K562 (cell line): ENCODE data around the gene AGAP1. TPM values are rescaled to one million over a fixed set of nuclear protein-coding genes. Genes with fewer than 3 reads are reported as not detected.

Source experiments
- ATAC-seq: fragments of 200-7000 bp; cut with Tn5 transposase; 3 replicates; pipeline ENCODE4 v1.9.1; 2020; ENCODE audit warnings: moderate library complexity
- BruUV-seq: library from RNA; stranded (reverse); fragments of 400-500 nt; replicated peaks from 2 replicates; lab custom pipeline; 2021; lab: Mats Ljungman, UMichigan
- CTCF ChIA-PET: fragments of 300-600 bp; formaldehyde crosslinking; extraction: SDS; loops from one replicate; lab custom pipeline; 2021; ENCODE audit warnings: low intra/inter-chr PET ratio; lab: Yijun Ruan, JAX
- POLR2A ChIA-PET: fragments of 300-600, 350-650 bp; sonication (Branson Sonifier 250); formaldehyde crosslinking; extraction: SDS; loops from one replicate; lab custom pipeline; 2021; ENCODE audit warnings: antibody characterized with exemption, inconsistent platforms; lab: Yijun Ruan, JAX
- DNase-seq, 4 experiments: peaks; one replicate each; pipeline versions ENCODE4 v3.0.0 to v3.0.0-alpha.2; 2011 to 2018; ENCODE audit warnings: low spot score in 3 of 4, mixed read lengths in 3 of 4; ENCODE audit errors: extremely low read depth in 1 of 4
- FAIRE-seq: peaks from 2 replicates; lab custom pipeline; 2011; peaks lifted over from hg19 to GRCh38; lab: Jason Lieb, UNC
- H2AFZ ChIP-seq: 2 replicates; pipeline ENCODE4 v1.6.0; 2011; ENCODE audit warnings: low read depth, low read length, control low read depth, inconsistent platforms
- H3K27ac ChIP-seq: fragments of 200-600 bp; 3 replicates; pipeline ENCODE4 v1.8.0; 2011; ENCODE audit warnings: low read depth, mild to moderate bottlenecking, control low read depth, inconsistent platforms, low read length, moderate library complexity, mixed read lengths; ENCODE audit errors: extremely low read depth
- H3K27me3 ChIP-seq, 2 experiments: fragments of 300-600 bp in 1 of 2; 2 replicates in 1 of 2; 3 replicates in 1 of 2; pipeline versions ENCODE4 v1.6.0 to v1.8.0; 2011; ENCODE audit warnings: inconsistent platforms in 2 of 2, low read length in 2 of 2, mild to moderate bottlenecking in 1 of 2, mixed read lengths in 1 of 2, moderate library complexity in 1 of 2; ENCODE audit not compliant: control insufficient read depth in 2 of 2, insufficient read depth in 2 of 2
- H3K36me3 ChIP-seq: fragments of 300-600 bp; 3 replicates; pipeline ENCODE4 v1.8.0; 2011; ENCODE audit warnings: mild to moderate bottlenecking, low read length, inconsistent platforms; ENCODE audit not compliant: control insufficient read depth, insufficient read depth
- H3K4me1 ChIP-seq, 2 experiments: fragments of 200-600 bp in 1 of 2; replicated peaks in 1 of 2; 2 replicates in 1 of 2; 3 replicates in 1 of 2; pipeline versions ENCODE4 v1.5.1 to v1.8.0; 2011; ENCODE audit warnings: inconsistent platforms in 2 of 2, low read length in 2 of 2, mild to moderate bottlenecking in 1 of 2, mixed read lengths in 1 of 2, moderate library complexity in 1 of 2; ENCODE audit not compliant: control insufficient read depth in 2 of 2, insufficient read depth in 2 of 2
- H3K4me2 ChIP-seq: 2 replicates; pipeline ENCODE4 v1.6.1; 2011; ENCODE audit warnings: low read length, control low read depth, inconsistent platforms, mixed read lengths; ENCODE audit not compliant: insufficient read depth
- H3K4me3 ChIP-seq: fragments of 200-600 bp; sonication (generic), shearing (Covaris generic); 2 replicates; pipeline ENCODE4 v1.5.1; 2016; ENCODE audit warnings: control low read depth, inconsistent platforms
- H3K79me2 ChIP-seq: fragments of 200-600 bp; 3 replicates; pipeline ENCODE4 v1.8.0; 2011; ENCODE audit warnings: low read length, inconsistent platforms; ENCODE audit not compliant: control insufficient read depth, insufficient read depth
- H3K9ac ChIP-seq, 2 experiments: 2 replicates each; pipeline versions ENCODE4 v1.6.0 to v1.6.1; 2011; ENCODE audit warnings: low read depth in 2 of 2, low read length in 2 of 2, control low read depth in 1 of 2, inconsistent platforms in 1 of 2, mild to moderate bottlenecking in 1 of 2, mixed read lengths in 1 of 2; ENCODE audit not compliant: insufficient read depth in 1 of 2
- H3K9me1 ChIP-seq: one replicate; pipeline ENCODE4 v1.6.0; 2011; ENCODE audit warnings: inconsistent platforms, mild to moderate bottlenecking, low read length, moderate library complexity; ENCODE audit not compliant: control insufficient read depth, insufficient read depth
- H3K9me3 ChIP-seq: replicated peaks from 2 replicates; pipeline ENCODE4 v1.5.1; 2011; ENCODE audit warnings: low read depth, low read length, inconsistent platforms; ENCODE audit not compliant: control insufficient read depth, insufficient read depth
- H4K20me1 ChIP-seq: replicated peaks from 2 replicates; pipeline ENCODE4 v1.6.1; 2011; ENCODE audit warnings: low read length, inconsistent platforms, mixed read lengths; ENCODE audit not compliant: control insufficient read depth, insufficient read depth
- NKRF ChIP-seq: fragments of 450-650 bp; IDR thresholded peaks from 2 replicates; pipeline ENCODE4 v1.6.1; 2016; ENCODE audit warnings: borderline replicate concordance
- ZC3H8 ChIP-seq: fragments of 450-650 bp; IDR thresholded peaks from 2 replicates; pipeline ENCODE4 v1.6.1; 2017
- ZNF197 ChIP-seq: fragments of 200-800 bp; sonication (Bioruptor generic); IDR thresholded peaks from 2 replicates; pipeline ENCODE4 v1.6.1; 2016; ENCODE audit warnings: low read depth, missing genetic modification characterization, missing compliant biosample characterization
- ZNF507 ChIP-seq: conservative IDR thresholded peaks from 2 replicates; pipeline ENCODE4 v1.6.1; 2017; ENCODE audit warnings: missing genetic modification characterization, missing compliant biosample characterization
- ZNF511 ChIP-seq: sonication (generic); formaldehyde crosslinking; IDR thresholded peaks from 2 replicates; pipeline ENCODE4 v1.8.0; 2022; ENCODE audit warnings: mild to moderate bottlenecking, missing genetic modification reagents
- WGBS: fragments of 100-300 bp; shearing (Covaris generic); methylation state at CpG from one replicate; pipeline ENCODE4 v1.1.6; 2016; ENCODE audit warnings: low coverage, mixed read lengths; ENCODE audit not compliant: insufficient coverage; ENCODE audit errors: missing lambda C conversion rate; 5-methylcytosine and 5-hydroxymethylcytosine counted together
- in situ Hi-C: fragments of 300-500 bp; cut with MboI; formaldehyde crosslinking; loops from 4 replicates; pipeline ENCODE4 v1.15.0; 2018; ENCODE audit warnings: inconsistent platforms, mixed read lengths
- intact Hi-C: fragments of 100-400 bp; cut with micrococcal nuclease; formaldehyde crosslinking; loops from 2 replicates; pipeline ENCODE4 v1.14.2; 2022
- polyA plus RNA-seq, 8 experiments: library from polyadenylated mRNA; depleted of rRNA in 4 of 8; stranded (reverse) in 5 of 8; unstranded in 3 of 8; fragments of >200 nt; fragmentation: Nextera tagmentation in 2 of 8; fragmentation: Illumina TruSeq in 1 of 8; extraction: Ambion mirVana in 2 of 8; extraction: Trizol in 1 of 8; gene quantifications; 2 replicates each; pipeline versions ENCODE4 v1.2.1 to v1.2.3, GENCODE V29; 2011 to 2014; ENCODE audit warnings: inconsistent platforms in 1 of 8, missing spikeins in 1 of 8
- total RNA-seq, 7 experiments: library from RNA; depleted of rRNA in 6 of 7; stranded (reverse); fragments of >200 nt in 6 of 7; fragmentation: Illumina TruSeq in 2 of 7; extraction: Trizol in 2 of 7; gene quantifications; 2 replicates each; pipeline versions ENCODE4 v1.2.1 to v1.2.3, GENCODE V29; 2011 to 2021; ENCODE audit warnings: low replicate concordance in 1 of 7

AGAP1 gene
- total and polyA plus RNA-seq, 9 of the 15 experiments (the other 6 are each of a cell fraction or from before 2014, with no cell fraction given): 1.3 to 24.0 (median 10.6) TPM

DNA sequence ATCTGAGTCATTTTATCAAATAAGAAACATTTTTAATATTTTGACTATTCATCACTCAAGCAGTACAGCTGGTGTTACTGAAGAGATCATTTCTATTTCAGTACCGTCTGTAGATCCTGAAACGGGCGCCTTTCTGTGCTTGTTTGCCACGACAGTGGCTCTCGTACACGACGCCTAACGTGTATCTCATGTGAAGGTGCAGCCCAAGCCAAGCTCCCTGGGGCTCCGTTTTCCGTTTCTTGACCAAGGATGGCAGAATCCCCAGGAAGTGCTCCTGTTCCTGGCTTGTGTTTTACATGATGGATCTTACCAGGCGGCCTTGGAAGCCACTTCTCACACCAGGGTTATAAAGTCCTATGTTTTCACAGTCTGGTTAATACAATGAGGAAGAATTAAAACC, 353.7 kb downstream of the AGAP1 start (continued):
- TF ChIP-seq NKRF: no peak

DNA sequence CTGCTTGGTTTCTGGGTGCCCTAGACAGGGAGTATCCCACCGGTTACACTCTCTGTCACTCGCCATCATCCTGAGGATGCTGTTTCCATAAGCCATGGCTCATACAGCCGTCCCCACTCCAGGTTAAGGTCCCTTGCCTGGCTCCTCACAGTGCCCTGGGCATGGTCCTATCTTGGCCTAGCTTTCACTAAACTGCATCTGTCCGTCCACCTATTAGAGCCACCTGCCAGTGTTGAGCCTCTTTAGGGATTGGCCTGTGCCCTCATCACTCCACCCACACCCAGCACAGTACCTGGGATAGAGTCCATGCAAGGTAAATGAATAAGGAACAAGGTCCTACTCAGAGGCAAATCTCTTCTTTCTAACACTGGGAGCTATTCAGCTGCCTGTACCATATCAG, 354.2 kb downstream of the AGAP1 start:
- H3K9me1 ChIP-seq: no peaks in the 10 kb centered on the region
- no peaks in the 10 kb centered on the region for H3K9me3 ChIP-seq
- no peak overlapping the region for H3K27ac ChIP-seq
- no peaks in the 10 kb centered on the region for H3K79me2 ChIP-seq
- no peak overlapping the region for H2AFZ ChIP-seq
- no peak overlapping the region for H3K9ac ChIP-seq
- WGBS: 100% methylated on average over 1 of the region's 4 CpGs
- ChIA-PET CTCF (no interaction called here), POLR2A (no interaction called here)
- no peaks in the 10 kb centered on the region for H3K27me3 ChIP-seq
- no peak overlapping the region for H3K4me2 ChIP-seq
- DNase-seq (no peak), FAIRE-seq (no peak), ATAC-seq (no peak)
- TF ChIP-seq ZNF511 (CRISPR knock-in tag) (no peak), ZC3H8 (no peak), ZNF197 (CRISPR knock-in tag) (no peak), ZNF507 (tag) (no peak)
- H4K20me1 ChIP-seq: no peaks in the 10 kb centered on the region
- no peak overlapping the region for H3K4me3 ChIP-seq
- BruUV-seq: no TSS peak
- H3K36me3 ChIP-seq: no peaks in the 10 kb centered on the region
- H3K4me1 ChIP-seq: peaks cover 0 to 6% of the 10 kb centered on the region in 2 experiments; a peak in 2 of 5 replicates
- in situ Hi-C loops (no loop called here), intact Hi-C loops (no loop called here)
